Vagina (tissue), 2 donors: ENCODE data around the gene EIF4E1B. TPM values are rescaled to one million over a fixed set of nuclear protein-coding genes. Genes with fewer than 3 reads are reported as not detected.

ENCODE experiments used
- DNase-seq, 2 donors: peaks; one replicate each; pipeline ENCODE4 v3.0.0-alpha.2; 2017; ENCODE audit errors: extremely low spot score in 2 of 2
- H3K27ac ChIP-seq: fragments of 200-600 bp; sonication (generic); one replicate; pipeline ENCODE4 v1.5.1; 2019
- H3K27me3 ChIP-seq: fragments of 200-600 bp; sonication (generic); one replicate; pipeline ENCODE4 v1.5.1; 2019
- H3K36me3 ChIP-seq, 2 donors: fragments of 200-600 bp; sonication (generic); one replicate each; pipeline ENCODE4 v1.5.1; 2017 to 2019
- H3K4me1 ChIP-seq: fragments of 200-600 bp; sonication (generic); one replicate; pipeline ENCODE4 v1.5.1; 2019
- H3K4me3 ChIP-seq, 2 donors: fragments of 200-600 bp; sonication (generic); 1 replicate in 1 of 2; 2 replicates in 1 of 2; pipeline ENCODE4 v1.5.1; 2016 to 2019
- H3K9me3 ChIP-seq: fragments of 200-600 bp; sonication (generic); one replicate; pipeline ENCODE4 v1.5.1; 2019
- POLR2A ChIP-seq, 2 donors: fragments of 450-650 bp; IDR thresholded peaks; one replicate each; pipeline ENCODE4 v1.6.1; 2017; ENCODE audit warnings: antibody characterized with exemption in 2 of 2, mild to moderate bottlenecking in 2 of 2, moderate library complexity in 2 of 2
- POLR2AphosphoS5 ChIP-seq, 2 donors: sonication (generic); formaldehyde crosslinking; IDR thresholded peaks; one replicate each; pipeline ENCODE4 v1.9.0; 2017; ENCODE audit warnings: antibody characterized with exemption in 2 of 2, mild to moderate bottlenecking in 2 of 2, low read depth in 1 of 2; ENCODE audit not compliant: insufficient read depth in 1 of 2
- intact Hi-C: fragments of 100-400 bp; cut with DNase I; formaldehyde crosslinking; loops from one replicate; pipeline ENCODE4 v1.15.1; 2023
- microRNA-seq: library from miRNA; unstranded; fragments of <30 nt; microRNA quantifications from one replicate; pipeline ENCODE4, GENCODE V29; 2017; ENCODE audit warnings: borderline number of aligned reads, borderline replicate concordance
- small RNA-seq: library from RNA; depleted of rRNA; stranded (forward); fragments of <200 nt; gene quantifications from one replicate; pipeline ENCODE3, GENCODE V24; 2016
- total RNA-seq: library from RNA; depleted of rRNA; stranded (reverse); fragments of >200 nt; gene quantifications from one replicate; pipeline ENCODE4 v1.2.3, GENCODE V29; 2016
- TF ChIP-seq, protein P1 (sequence below), 3 experiments: fragments of 450-650 bp in 2 of 3; fragments of 200-600 bp in 1 of 3; sonication (generic) in 1 of 3; IDR thresholded peaks; one replicate each; pipeline ENCODE4 v1.5.1; 2017 to 2019; ENCODE audit warnings: antibody characterized with exemption in 3 of 3, mild to moderate bottlenecking in 2 of 3, moderate library complexity in 2 of 3

EIF4E1B gene
- total RNA-seq, 1 donor from 2014 or later: not detected

DNA sequence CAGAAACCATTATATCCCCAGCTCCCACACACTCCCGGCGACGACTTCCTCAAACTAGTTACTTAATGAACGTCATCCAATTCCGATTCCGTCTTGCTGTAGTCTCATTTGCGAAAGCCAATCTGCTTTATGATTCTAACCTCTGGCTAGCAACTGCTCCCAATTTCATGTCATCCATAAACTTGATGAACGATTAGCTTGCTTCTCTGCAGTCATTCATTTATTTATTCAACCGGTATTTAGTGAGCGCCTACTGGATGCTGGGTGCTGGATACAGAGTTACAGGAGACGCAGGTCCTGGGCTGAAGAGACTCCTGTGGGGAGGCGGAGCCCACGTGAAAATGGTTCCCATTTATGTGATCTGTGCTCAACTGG is 63.0 kb downstream of the EIF4E1B start:
- peaks cover 15% of the 10 kb centered on the region for H3K4me1 ChIP-seq
- intact Hi-C loops: no loop called here
- no peaks in the 10 kb centered on the region for H3K27me3 ChIP-seq
- H3K4me3 ChIP-seq: no peak overlapping the region
- H3K9me3 ChIP-seq: no peaks in the 10 kb centered on the region
- DNase-seq: no peak
- TF ChIP-seq POLR2A (IDR thresholded peaks at IDR 0.05) (no peak), POLR2AphosphoS5 (IDR thresholded peaks at IDR 0.05; ENCODE audit: insufficient read depth in 1 of 2, low read depth in 1 of 2) (no peak)
- TF ChIP-seq, protein P1, sequence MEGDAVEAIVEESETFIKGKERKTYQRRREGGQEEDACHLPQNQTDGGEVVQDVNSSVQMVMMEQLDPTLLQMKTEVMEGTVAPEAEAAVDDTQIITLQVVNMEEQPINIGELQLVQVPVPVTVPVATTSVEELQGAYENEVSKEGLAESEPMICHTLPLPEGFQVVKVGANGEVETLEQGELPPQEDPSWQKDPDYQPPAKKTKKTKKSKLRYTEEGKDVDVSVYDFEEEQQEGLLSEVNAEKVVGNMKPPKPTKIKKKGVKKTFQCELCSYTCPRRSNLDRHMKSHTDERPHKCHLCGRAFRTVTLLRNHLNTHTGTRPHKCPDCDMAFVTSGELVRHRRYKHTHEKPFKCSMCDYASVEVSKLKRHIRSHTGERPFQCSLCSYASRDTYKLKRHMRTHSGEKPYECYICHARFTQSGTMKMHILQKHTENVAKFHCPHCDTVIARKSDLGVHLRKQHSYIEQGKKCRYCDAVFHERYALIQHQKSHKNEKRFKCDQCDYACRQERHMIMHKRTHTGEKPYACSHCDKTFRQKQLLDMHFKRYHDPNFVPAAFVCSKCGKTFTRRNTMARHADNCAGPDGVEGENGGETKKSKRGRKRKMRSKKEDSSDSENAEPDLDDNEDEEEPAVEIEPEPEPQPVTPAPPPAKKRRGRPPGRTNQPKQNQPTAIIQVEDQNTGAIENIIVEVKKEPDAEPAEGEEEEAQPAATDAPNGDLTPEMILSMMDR (IDR thresholded peaks at IDR 0.05): no peak
- no peak overlapping the region for H3K27ac ChIP-seq
- H3K36me3 ChIP-seq: no peaks in the 10 kb centered on the region

DNA sequence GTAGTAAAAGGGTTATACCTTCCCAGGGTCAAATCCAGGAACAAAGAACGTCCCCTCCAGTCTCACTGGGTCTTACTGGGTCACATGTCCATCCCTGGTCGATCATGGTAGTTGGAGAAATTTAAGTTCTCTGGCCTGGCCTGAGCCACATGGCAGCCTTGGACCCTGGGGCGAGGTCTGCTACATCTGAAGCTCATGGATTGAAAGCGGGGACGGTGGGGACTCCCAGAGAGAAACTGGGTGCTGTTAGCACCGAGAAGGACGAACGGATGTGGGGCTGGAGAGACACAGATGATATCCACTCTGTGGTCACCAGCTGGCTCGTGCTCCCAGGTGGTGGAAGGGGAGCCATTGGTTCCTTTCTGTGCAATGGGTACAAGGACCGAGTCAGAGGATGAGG is 63.7 kb downstream of the EIF4E1B start:
- Histone ChIP-seq H3K4me3 (no peak overlapping the region), H3K9me3 (no peaks in the 10 kb centered on the region), H3K27ac (no peak overlapping the region), H3K27me3 (no peaks in the 10 kb centered on the region), H3K4me1 (peaks cover 15% of the 10 kb centered on the region), H3K36me3 (no peaks in the 10 kb centered on the region)
- no peak for DNase-seq
- TF ChIP-seq POLR2A (IDR thresholded peaks at IDR 0.05) (no peak), POLR2AphosphoS5 (IDR thresholded peaks at IDR 0.05; ENCODE audit: insufficient read depth in 1 of 2, low read depth in 1 of 2) (no peak)
- TF ChIP-seq, protein P1 (IDR thresholded peaks at IDR 0.05): no peak
- intact Hi-C loops: no loop called here

DNA sequence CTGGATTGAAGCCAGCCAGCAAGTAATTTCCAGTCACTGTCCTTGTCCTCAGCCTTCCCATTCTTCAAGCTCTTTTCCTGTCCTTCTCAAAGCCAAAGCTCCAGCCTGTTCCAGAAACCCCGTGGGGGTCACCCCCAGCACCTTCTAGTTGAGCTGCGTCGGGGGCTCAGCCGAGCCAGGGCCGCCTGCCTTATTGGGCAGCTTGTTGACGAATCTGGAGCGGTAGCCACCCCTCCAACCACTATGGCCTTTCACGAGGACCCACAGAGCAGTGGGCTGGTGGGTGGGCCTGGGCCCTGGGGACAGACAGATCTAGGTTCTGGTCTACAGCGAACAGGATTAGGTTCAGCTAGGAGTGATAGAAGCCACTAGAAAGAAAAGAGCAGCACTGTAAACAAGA is 64.2 kb downstream of the EIF4E1B start:
- no peak for DNase-seq
- TF ChIP-seq POLR2A (IDR thresholded peaks at IDR 0.05): no peak
- TF ChIP-seq, protein P1 (IDR thresholded peaks at IDR 0.05): no peak
- no peaks in the 10 kb centered on the region for H3K36me3 ChIP-seq
- H3K9me3 ChIP-seq: no peaks in the 10 kb centered on the region
- no peaks in the 10 kb centered on the region for H3K27me3 ChIP-seq
- no peak overlapping the region for H3K4me3 ChIP-seq
- H3K4me1 ChIP-seq: peaks cover 15% of the 10 kb centered on the region
- no peak overlapping the region for H3K27ac ChIP-seq
- intact Hi-C loops: no loop called here

DNA sequence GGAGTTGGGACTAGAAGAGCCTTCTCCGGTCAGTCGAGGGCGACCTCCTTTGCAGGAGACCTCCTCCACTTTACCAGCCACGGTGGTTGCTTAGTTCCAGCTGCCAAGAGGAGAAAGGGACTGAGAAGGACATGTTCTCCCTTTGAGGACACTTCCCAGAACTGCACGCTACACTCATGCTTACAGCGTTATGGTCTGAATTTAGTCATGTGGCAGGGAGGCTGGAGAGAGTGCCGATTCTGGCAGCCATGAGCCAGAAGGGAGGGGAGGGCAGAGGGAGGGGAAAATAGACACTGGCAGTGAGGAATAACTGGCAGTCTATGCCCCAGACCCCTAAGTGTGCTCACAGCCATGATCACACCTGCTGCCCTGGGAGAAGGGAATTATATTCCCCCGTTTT is 64.6 kb downstream of the EIF4E1B start:
- Histone ChIP-seq H3K9me3 (no peaks in the 10 kb centered on the region), H3K36me3 (no peaks in the 10 kb centered on the region), H3K4me3 (no peak overlapping the region), H3K27ac (no peak overlapping the region), H3K4me1 (peaks cover 15% of the 10 kb centered on the region), H3K27me3 (no peaks in the 10 kb centered on the region)
- intact Hi-C loops: no loop called here
- TF ChIP-seq POLR2AphosphoS5 (IDR thresholded peaks at IDR 0.05; ENCODE audit: insufficient read depth in 1 of 2, low read depth in 1 of 2): no peak
- TF ChIP-seq POLR2A (IDR thresholded peaks at IDR 0.05): no peak
- TF ChIP-seq, protein P1 (IDR thresholded peaks at IDR 0.05): no peak
- no peak for DNase-seq

Small RNA genes within 50 kb of the gene (microRNA-seq; reads per million reads assigned to microRNA genes)
- gene MIR4281: not detected

Small RNA genes within 50 kb of the gene (small RNA-seq; reads per million reads assigned to genes)
- gene MIR4281: not detected

Other genes with a start within 250 kb of the EIF4E1B start
- gene NOP16, start 242.1 kb upstream of the EIF4E1B start, total RNA-seq: 48.6 TPM
- gene HIGD2A, start 241.9 kb upstream of the EIF4E1B start, total RNA-seq: 124 TPM
- gene CLTB, start 214.1 kb upstream of the EIF4E1B start, total RNA-seq: 254 TPM
- 25.3 TPM for gene FAF2, start 182.3 kb upstream of the EIF4E1B start, total RNA-seq
- gene RNF44, start 93.3 kb upstream of the EIF4E1B start, total RNA-seq: 24.6 TPM
- gene CDHR2, start 81.3 kb upstream of the EIF4E1B start, total RNA-seq: not detected
- 0.49 TPM for gene GPRIN1, start 20.5 kb upstream of the EIF4E1B start, total RNA-seq
- not detected for gene SNCB, start 141 bp upstream of the EIF4E1B start, total RNA-seq
- 16.9 TPM for gene TSPAN17, start 16.8 kb downstream of the EIF4E1B start, total RNA-seq
- gene UNC5A, start 179.9 kb downstream of the EIF4E1B start, total RNA-seq: not detected